GM19193 (cell line): ENCODE results near the gene TPCN1.
A peak's percentile ranks its signal among the peaks of the same experiment; 100 is the strongest.

Experiments
- POLR2A ChIP-seq: IDR thresholded peaks from 4 replicates; pipeline ENCODE4 v1.6.1; 2011; ENCODE audit not compliant: insufficient read depth, insufficient read length; ENCODE audit errors: extremely low read depth

TPCN1 gene

DNA sequence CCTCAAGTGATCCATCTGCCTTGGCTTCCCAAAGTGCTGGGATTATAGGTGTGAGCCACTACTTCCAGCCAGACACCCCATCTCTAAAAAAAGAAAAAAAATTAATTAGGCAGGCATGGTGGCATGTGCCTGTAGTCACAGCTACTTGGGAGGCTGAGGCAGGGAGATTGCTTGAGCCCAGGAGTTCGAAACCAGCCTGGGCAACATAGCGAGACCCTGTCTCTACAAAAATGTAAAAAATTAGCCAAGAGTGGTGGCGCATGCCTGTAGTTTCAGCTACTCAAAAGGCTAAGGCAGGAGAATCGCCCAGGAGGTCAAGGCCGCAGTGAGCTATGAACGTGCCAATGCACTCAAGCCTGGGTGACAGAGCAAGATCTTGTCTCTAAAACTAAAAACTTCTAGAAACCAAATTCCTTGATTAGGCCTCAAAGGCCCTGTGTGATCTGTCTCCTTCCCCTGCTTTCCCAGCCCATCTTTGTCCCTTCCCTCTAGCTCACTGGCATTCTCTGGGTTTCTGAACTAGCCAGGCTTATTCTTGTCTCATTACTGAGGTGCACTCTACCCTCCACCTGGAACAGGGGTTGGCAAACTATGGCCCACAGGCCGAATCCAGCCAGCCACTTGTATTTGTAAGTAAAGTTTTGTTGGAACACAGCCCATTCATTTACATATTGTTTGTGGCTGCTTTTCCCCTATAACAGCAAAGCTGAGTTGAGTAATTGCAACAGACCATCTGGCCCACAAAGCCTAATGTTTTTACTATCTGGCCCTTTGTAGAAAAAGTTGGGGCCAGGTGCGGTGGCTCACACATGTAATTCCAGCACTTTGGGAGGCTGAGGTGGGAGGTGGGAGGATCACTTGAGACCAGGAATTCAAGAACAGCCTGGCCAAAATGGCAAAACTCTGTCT, 17.2 kb upstream of the TPCN1 start:
- TF ChIP-seq POLR2A = no peak

DNA sequence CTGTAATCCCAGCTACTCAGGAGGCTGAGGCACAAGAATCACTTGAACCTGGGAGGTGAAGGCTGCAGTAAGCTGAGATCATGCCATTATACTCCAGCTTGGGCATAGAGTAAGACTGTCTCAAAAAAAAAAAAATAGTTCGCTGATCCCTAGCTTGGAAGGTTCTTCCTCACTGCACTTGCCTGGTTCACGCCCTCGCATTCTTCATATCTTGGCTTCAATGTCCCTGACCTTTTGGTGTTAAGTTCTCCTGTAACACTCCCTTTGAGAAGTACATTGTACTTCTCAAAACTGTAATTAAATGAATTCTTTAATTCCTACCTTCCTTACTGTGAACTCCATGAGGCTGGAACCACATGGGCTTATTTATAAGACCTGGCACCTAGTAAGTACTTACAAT, 16.5 kb upstream of the TPCN1 start:
- no peak for TF ChIP-seq POLR2A

DNA sequence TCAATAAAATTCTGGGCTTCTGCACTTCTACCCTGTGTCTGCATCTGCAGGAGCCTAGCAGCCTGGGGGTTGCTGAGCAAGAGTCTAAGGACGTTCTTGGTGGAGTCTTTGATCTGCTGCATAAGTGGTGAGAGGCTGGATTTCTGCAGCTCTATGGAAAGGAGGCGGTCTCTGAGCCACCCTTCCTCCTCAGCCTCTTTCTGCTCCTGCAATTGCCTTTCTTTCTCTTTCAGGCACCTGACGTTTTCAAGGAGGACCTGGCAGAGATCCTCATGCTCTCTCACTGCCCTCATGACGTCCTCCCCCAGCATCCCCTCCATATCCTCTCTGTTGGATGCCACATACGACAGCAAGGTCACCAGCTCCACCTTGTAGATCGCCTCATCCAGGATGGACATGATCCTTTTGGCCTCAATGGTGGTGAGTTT, 13.6 kb upstream of the TPCN1 start:
- no peak for TF ChIP-seq POLR2A

DNA sequence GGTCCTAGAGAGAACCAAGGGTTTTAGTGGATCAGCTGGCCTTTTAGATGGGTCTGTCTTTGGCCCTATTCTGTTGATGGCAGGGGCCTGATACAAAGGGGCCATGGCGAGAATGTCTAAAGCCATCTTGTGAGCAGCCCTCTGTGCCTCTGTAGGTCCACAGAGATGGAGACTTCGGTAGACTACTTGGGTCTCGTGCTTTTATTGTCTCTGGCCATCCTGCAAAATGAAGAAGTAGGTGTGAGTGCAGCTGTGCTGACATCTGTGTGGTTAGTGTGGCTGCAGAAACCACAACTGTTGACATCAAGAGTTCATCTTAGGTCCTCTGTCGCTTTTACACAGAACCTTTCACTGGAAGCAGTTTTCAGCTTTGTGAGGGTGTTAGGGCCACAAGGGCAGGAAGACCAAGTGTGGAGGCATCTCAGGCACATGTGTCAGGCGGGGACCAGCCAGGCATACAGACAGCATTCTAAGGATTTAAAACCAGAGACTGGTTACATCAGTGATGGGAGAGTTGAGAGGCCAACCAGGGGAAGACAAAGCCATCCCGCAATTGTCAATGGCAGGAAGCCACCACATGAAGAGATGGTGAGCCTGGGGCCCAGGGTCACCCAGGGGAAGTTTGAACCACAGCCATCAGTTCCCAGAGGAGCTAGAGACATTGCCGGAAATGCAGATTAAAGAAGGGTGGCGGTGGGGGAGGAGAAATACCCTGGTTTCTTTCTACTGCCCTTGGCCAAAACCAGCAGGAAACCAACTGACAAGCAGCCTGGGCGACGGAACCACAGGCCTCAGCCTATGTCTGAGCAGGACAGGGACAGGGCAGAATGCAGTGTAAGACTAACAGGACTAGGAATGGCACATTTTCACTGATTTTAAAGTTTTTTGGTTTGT, 13.0 kb upstream of the TPCN1 start:
- TF ChIP-seq POLR2A = peak; percentile 51

DNA sequence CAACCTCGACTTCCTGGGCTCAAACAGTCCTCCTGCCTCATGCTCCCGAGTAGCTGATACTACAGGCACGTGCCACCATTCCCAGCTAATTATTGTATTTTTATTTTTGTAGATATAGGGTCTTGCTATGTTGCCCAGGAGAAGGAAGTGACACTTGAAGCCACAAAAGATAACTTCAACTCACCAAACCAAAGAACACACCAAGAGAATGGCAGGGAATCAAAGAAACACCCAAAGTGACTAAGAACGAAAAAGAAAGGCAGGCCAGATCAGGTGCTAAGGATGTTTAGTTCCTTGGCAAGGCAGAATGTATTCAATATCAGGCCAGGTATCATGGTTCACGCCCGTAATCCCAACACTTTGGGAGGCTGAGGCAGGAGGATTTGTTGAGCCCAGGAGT, 10.1 kb upstream of the TPCN1 start:
- no peak for TF ChIP-seq POLR2A

DNA sequence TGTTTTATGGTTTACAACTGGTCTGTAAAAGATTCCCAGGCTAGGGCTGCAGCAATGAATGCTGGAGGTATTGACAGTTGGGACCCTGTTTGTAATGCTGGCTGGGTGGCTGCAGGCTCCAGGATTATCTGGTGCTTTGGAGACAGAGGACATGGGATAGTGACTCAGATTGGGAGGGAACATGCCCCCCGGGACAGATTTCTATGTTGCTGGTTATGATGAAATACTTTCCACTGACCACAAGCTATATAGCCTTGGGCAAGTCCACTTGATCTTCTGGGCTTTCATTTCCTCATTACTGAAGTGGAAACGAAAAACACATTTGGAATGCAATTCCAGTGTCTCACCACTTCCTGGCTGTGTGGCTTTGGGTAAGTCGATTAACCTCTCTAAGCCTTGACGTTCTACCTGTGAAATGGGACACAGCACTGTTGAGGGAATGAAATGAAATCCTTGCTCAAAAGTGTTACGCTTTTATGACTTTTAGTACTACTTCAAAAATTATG, 6.3 kb upstream of the TPCN1 start:
- no peak for TF ChIP-seq POLR2A

DNA sequence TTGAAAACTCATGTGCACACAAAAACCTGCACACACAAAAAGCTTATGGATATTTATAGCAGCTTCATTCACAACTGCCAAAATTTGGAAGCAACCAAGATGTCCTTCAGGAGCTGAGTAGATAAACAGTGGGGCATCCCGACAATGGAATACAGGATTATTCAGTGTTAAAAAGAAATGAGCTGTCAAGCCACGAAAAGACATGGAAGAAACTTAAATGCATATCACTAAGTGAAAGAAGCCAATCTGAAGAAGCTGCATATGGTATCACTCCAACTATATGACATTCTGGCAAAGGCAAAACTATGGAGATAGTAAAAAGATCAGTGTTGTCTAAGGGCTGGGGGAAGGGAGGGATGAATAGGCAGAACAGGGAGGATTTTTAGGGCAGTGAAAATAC, 5.2 kb upstream of the TPCN1 start:
- TF ChIP-seq POLR2A = no peak

DNA sequence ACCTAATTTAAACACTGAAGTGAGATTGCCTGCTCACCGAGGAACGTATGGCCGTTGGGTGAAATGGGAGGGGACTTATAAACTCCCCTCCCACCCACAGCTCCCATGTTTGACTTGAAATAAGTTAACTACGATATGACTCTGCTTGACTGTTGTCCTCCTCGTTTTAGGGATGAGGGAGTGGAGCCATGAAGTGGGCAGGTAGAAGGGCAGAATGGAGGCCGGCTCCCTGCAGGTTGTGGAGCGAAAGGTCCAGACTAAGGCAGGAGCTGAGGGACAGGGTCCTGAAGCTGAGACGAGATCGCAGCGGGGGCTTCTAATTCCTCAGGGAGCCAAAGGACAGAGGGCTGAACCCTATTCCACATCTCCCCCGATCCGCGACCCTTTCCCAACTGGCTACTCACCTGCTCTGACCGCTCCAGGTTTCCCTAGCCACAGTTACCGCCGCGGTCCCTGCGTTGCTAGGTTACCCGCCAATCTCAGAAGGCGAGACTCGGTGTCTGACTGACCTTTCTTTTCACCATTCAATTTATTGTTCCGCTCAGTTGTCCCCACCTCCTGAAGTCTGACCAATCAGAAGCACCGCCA, 577 bp upstream of the TPCN1 start:
- TF ChIP-seq POLR2A = no peak

DNA sequence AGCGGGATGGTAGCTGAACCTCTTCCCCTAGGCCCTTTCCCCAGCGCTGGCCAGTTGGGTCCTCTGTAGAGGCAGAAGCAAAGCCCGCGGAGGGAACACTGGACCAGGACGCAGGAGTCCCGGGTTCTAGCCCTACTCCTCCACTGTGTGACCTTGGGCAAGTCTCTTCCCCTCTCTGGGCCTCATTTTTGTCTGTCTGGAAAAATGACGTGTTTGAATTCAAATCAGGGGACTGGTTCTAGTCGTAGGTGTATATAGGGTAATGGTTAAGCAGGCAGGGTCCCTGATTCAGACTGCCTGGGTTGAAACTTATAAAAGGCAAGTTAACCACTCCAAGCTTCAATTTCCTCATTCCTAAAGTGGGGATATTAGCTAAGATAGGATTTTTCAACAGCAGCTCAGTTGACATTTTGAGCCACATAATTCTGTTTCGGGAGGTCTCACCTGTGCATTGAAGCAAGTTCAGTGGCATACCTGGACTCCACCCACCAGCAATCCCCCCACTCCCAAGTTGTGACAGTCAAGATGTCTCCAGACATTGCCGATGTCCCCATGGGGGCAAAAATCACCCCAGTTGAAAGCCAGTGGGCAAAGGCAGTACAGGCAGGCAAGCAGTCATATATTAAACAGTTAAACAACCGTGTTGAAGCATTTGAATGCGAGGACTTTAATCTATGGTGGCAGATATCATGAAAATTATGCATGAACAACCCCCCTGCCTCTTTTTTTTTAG, 899 bp downstream of the TPCN1 start:
- TF ChIP-seq POLR2A = no peak

DNA sequence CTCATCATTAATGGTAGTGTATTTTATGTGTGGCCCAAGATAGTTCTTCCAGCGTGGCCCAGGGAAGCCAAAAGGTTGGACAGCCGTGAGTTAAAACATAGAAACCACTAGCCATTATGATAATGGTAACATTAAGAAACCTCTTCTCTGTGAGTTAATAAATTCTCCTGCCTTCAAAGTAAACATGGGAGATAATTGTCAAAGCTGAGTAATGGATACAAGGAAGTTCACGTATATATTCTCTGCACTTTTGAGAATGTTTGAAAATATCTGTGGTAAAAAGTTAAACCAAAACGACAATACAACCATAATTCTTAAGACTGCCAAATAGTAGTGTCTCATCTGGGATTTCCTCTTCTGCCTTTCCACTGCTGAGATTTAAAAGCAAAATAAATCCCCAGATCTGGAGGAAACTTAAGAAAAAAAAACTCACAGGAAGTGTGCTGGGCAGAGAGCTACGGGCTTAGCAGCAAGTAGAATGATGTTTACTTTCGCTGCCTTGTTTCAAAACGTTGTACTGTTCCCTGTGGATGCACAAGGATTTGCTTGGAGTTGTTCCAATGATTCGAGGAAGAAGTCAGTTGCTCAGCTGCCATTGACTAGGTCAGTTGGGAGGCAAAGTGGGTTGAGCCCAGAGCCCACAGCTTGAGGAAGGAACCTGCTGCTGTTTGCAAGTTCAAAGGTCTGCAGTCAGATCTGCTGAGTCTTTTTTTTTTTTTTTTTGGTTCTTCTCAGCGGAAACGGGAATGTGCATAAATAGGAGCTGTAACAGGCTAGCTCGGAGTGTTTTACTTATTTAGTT, 1.7 kb downstream of the TPCN1 start:
- TF ChIP-seq POLR2A = no peak

DNA sequence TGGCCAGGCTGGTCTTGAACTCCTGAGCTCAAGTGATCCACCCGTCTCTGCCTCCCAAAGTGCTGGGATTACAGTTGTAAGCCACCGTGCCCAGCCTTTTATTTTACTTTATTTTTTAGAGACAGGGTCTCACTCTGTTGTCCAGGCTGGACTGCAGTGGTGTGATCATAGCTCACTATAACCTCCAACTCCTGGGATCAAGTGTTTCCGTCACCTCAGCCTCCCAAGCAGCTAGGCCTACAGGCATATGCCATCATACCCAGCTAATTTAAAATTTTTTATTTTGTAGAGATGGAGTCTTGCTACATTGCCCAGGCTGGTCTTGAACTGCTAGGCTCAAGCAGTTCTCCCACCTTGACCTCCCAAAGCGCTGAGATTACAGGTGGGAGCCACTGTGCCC, 3.7 kb downstream of the TPCN1 start:
- TF ChIP-seq POLR2A = no peak

DNA sequence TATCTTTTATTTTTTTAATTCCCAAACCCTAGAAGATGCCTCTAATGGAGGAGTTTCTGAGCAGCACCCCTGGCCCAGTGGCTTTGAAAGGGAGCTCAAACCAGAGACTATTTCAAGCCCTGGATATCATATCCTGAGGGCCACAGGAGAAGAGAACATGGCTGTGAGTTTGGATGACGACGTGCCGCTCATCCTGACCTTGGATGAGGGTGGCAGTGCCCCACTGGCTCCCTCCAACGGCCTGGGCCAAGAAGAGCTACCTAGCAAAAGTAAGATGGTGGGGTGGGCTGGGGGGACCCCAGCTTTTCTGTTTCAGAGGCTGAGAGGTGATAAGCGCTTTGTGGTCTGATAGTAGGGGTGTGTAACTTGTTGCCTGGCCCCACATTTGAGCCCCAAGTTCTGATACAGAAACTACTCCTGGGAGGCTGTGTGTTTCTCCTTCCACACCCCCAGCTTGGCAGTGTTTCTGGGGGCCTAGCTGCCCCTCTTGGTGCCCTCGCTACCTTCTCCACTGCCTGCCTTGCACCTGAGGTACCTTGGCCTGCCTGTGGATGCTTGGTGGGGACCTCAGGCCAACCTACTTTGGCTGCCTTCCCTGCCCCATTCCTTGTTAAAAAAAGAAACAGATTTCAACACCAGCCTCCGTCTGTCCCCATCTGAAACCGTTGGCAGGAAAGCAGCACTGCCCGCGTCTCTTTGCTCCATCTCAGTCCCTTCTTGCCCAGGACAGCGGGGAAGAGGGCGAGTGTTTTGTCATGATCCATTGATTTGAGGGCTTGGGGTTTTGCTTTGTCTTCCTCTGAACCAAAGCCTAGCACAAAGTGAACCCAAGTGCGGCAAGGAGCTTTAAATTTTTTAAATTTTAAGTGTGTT, 5.7 kb downstream of the TPCN1 start:
- TF ChIP-seq POLR2A = no peak

DNA sequence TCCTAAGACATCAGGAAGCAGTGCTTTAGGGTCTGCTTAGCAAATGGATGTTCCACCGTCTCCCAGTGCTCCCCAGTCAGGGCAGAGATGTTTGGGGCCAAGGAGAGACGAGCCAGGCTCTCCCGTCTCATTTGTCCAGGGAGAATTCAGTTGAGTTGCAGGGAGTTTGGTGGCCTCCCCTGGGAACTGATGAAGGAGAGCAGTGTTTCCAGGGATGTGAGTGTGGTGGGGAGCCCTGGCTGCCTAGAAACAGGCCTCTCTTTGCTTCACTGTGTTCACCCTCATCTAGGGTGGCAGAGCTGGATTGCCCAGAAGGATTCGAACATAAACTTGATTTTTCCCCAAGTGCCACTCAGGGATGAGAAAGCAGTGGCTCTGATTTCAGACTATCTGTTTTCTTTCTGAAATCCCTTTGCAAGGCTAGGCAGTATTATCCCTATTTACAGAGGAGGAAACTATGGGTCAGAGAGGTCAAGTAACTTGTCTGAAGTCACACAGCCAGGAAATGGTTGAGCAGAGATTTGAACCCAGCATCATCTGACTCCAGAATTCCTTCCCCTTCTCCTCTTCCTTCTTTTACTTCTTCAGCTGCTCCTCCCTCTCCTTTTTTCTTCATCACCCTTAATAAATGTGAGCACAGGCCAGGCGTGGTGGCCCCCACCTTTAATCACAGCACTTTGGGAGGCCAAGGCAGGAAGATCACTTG, 6.6 kb downstream of the TPCN1 start:
- no peak for TF ChIP-seq POLR2A
